Parathyroid adenoma (tissue), 2 donors: ENCODE data around the gene SERPINA10.

ENCODE experiments used
- H2AFZ ChIP-seq: fragments of 300-600 bp; sonication (generic); one replicate; pipeline ENCODE4 v1.7.0; 2017; ENCODE audit warnings: antibody characterized with exemption, mild to moderate bottlenecking
- H3K27ac ChIP-seq: fragments of 300-600 bp; sonication (generic); one replicate; pipeline ENCODE4 v1.7.0; 2017
- H3K27me3 ChIP-seq: fragments of 300-600 bp; sonication (generic); one replicate; pipeline ENCODE4 v1.7.0; 2017; ENCODE audit warnings: low read length; ENCODE audit not compliant: control insufficient read depth, insufficient read depth
- H3K36me3 ChIP-seq: fragments of 300-600 bp; sonication (generic); one replicate; pipeline ENCODE4 v1.7.0; 2017; ENCODE audit warnings: low read length; ENCODE audit not compliant: control insufficient read depth, insufficient read depth
- H3K4me1 ChIP-seq: fragments of 300-600 bp; sonication (generic); one replicate; pipeline ENCODE4 v1.7.0; 2017; ENCODE audit warnings: control low read depth
- H3K4me2 ChIP-seq: fragments of 300-600 bp; sonication (generic); one replicate; pipeline ENCODE4 v1.7.0; 2017; ENCODE audit warnings: low read length
- H3K4me3 ChIP-seq: fragments of 300-600 bp; sonication (generic); one replicate; pipeline ENCODE4 v1.7.0; 2017; ENCODE audit warnings: low read depth, low read length
- H3K79me2 ChIP-seq: fragments of 300-600 bp; sonication (generic); one replicate; pipeline ENCODE4 v1.7.0; 2017; ENCODE audit warnings: control low read depth
- H3K9ac ChIP-seq: fragments of 300-600 bp; sonication (generic); one replicate; pipeline ENCODE4 v1.7.0; 2017; ENCODE audit warnings: mild to moderate bottlenecking
- H3K9me3 ChIP-seq: fragments of 300-600 bp; sonication (generic); one replicate; pipeline ENCODE4 v1.7.0; 2017; ENCODE audit warnings: low read length; ENCODE audit not compliant: control insufficient read depth
- TF ChIP-seq, protein P1 (sequence below): fragments of 300-600 bp; sonication (generic); IDR thresholded peaks from one replicate; pipeline ENCODE4 v1.7.0; 2017; ENCODE audit warnings: antibody characterized with exemption, mild to moderate bottlenecking
- donor health status: primary hyperparathyroidism.

Gene SERPINA10

GRCh38 chr14:94292872-94293577, at the start of gene SERPINA10:
Gene SERPINA10 (minus strand): TSS chr14:94293268. CDS start chr14:94290593, 2,675 bp downstream.
- Histone ChIP-seq H3K4me3 (no peak within 1 kb of the TSS), H2AFZ (no peak within 1 kb of the TSS), H3K4me1 (no peaks in the 10 kb centered on the region), H3K9me3 (no peaks in the 10 kb centered on the region), H3K79me2 (no peaks in the 10 kb centered on the region), H3K9ac (no peak within 1 kb of the TSS), H3K27me3 (no peaks in the 10 kb centered on the region), H3K4me2 (no peak within 1 kb of the TSS), H3K27ac (no peak within 1 kb of the TSS), H3K36me3 (no peaks in the 10 kb centered on the region)
- TF ChIP-seq, protein P1, sequence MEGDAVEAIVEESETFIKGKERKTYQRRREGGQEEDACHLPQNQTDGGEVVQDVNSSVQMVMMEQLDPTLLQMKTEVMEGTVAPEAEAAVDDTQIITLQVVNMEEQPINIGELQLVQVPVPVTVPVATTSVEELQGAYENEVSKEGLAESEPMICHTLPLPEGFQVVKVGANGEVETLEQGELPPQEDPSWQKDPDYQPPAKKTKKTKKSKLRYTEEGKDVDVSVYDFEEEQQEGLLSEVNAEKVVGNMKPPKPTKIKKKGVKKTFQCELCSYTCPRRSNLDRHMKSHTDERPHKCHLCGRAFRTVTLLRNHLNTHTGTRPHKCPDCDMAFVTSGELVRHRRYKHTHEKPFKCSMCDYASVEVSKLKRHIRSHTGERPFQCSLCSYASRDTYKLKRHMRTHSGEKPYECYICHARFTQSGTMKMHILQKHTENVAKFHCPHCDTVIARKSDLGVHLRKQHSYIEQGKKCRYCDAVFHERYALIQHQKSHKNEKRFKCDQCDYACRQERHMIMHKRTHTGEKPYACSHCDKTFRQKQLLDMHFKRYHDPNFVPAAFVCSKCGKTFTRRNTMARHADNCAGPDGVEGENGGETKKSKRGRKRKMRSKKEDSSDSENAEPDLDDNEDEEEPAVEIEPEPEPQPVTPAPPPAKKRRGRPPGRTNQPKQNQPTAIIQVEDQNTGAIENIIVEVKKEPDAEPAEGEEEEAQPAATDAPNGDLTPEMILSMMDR: no peak

- Histone ChIP-seq H3K27ac (no peak overlapping the region), H3K4me1 (no peaks in the 10 kb centered on the region), H3K9me3 (no peaks in the 10 kb centered on the region), H3K4me2 (no peak overlapping the region), H2AFZ (no peak overlapping the region), H3K79me2 (no peaks in the 10 kb centered on the region), H3K4me3 (no peak overlapping the region), H3K36me3 (no peaks in the 10 kb centered on the region), H3K27me3 (no peaks in the 10 kb centered on the region), H3K9ac (no peak overlapping the region)
- TF ChIP-seq, protein P1: no peak
Measured at GRCh38 chr14:94342334-94342934, 49.4 kb upstream of the SERPINA10 start.

- no peaks in the 10 kb centered on the region for H3K4me1 ChIP-seq
Measured at GRCh38 chr14:94341656-94342333, 48.7 kb upstream of the SERPINA10 start.

GRCh38 chr14:94340533-94340932, 47.5 kb upstream of the SERPINA10 start:
- no peak overlapping the region for H3K4me3 ChIP-seq
- H2AFZ ChIP-seq: no peak overlapping the region
- no peak overlapping the region for H3K27ac ChIP-seq
- H3K4me1 ChIP-seq: no peaks in the 10 kb centered on the region
- H3K4me2 ChIP-seq: no peak overlapping the region
- H3K36me3 ChIP-seq: no peaks in the 10 kb centered on the region
- TF ChIP-seq, protein P1: no peak
- H3K79me2 ChIP-seq: no peaks in the 10 kb centered on the region
- no peaks in the 10 kb centered on the region for H3K27me3 ChIP-seq
- no peaks in the 10 kb centered on the region for H3K9me3 ChIP-seq
- H3K9ac ChIP-seq: no peak overlapping the region

More at GRCh38 chr14:94341656-94342333, 48.7 kb upstream of the SERPINA10 start:
- H3K79me2 ChIP-seq: no peaks in the 10 kb centered on the region
- TF ChIP-seq, protein P1: no peak
- no peaks in the 10 kb centered on the region for H3K36me3 ChIP-seq
- no peak overlapping the region for H3K9ac ChIP-seq
- H3K27ac ChIP-seq: no peak overlapping the region
- H2AFZ ChIP-seq: no peak overlapping the region
- H3K27me3 ChIP-seq: no peaks in the 10 kb centered on the region
- H3K4me2 ChIP-seq: no peak overlapping the region
- H3K4me3 ChIP-seq: no peak overlapping the region
- H3K9me3 ChIP-seq: no peaks in the 10 kb centered on the region
